ENCODE results near the gene COL18A1.

DNA sequence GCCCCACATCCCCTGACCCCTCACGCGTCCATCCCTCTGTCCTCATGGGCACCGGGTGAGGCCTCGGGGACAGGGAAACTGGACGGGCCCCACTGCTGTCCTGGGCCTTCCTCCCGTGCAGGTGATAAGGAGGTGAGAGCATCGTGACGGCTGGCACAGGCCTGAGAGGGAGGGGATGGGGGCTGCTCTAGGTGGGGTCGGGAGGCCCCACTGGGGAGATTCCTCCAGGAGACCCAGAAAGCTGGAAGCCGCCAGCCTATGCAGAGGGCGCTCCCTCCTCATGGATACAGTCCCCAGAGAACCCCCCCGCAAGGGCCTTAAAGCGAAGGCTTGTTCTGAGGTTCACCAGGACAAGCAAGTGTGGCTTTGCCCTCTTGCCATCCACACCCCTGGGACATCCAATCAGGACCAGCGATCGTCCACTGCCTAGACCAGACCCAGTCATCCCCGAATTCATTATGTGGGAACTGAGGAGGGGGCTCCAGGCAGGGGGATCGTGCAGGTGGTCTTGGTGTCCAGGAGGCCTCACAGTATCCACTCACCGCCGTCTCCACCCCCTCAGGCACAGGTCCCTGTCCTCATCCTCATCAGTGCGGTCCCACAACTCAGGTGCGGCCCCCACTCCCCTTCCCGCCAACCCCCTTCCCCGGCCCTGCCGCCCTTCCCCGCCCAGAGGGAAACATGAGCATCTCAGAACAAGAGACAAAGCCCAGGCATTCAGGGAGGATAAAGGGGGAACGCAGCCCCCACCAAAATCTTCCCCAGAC lies 45.3 kb upstream of the COL18A1 start:
- TF ChIP-seq, protein P1, sequence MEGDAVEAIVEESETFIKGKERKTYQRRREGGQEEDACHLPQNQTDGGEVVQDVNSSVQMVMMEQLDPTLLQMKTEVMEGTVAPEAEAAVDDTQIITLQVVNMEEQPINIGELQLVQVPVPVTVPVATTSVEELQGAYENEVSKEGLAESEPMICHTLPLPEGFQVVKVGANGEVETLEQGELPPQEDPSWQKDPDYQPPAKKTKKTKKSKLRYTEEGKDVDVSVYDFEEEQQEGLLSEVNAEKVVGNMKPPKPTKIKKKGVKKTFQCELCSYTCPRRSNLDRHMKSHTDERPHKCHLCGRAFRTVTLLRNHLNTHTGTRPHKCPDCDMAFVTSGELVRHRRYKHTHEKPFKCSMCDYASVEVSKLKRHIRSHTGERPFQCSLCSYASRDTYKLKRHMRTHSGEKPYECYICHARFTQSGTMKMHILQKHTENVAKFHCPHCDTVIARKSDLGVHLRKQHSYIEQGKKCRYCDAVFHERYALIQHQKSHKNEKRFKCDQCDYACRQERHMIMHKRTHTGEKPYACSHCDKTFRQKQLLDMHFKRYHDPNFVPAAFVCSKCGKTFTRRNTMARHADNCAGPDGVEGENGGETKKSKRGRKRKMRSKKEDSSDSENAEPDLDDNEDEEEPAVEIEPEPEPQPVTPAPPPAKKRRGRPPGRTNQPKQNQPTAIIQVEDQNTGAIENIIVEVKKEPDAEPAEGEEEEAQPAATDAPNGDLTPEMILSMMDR (IDR thresholded peaks at IDR 0.05), result no peak
- TF ChIP-seq POLR2AphosphoS5 (IDR thresholded peaks at IDR 0.05; ENCODE audit: low read depth, low read length) (no peak), SIN3A (IDR thresholded peaks at IDR 0.05; ENCODE audit: borderline replicate concordance, insufficient read depth, low read depth, low read length) (no peak), TCF7L2 (IDR thresholded peaks at IDR 0.05; ENCODE audit: low read depth, low read length) (no peak)

All from Panc1 (cell line).